Cardiac muscle cell (in vitro differentiated cells and primary cell): ENCODE data around the gene TMEM42. TPM values are rescaled to one million over a fixed set of nuclear protein-coding genes. Genes with fewer than 3 reads are reported as not detected.

Experiments used
- DNase-seq, 2 donors: peaks; one replicate each; pipeline versions ENCODE4 v3.0.0 to v3.0.0-alpha.2; 2010 to 2017; ENCODE audit warnings: low read depth in 1 of 2, low spot score in 1 of 2
- H3K27ac ChIP-seq: fragments of 200-600 bp; sonication (generic); 2 replicates; pipeline ENCODE4 v1.5.1; 2016
- H3K27me3 ChIP-seq: fragments of 200-600 bp; sonication (generic); 2 replicates; pipeline ENCODE4 v1.6.0; 2016; ENCODE audit warnings: control low read depth
- H3K36me3 ChIP-seq: fragments of 200-600 bp; sonication (generic); 2 replicates; pipeline ENCODE4 v1.5.1; 2016; ENCODE audit warnings: control low read depth
- H3K4me1 ChIP-seq: fragments of 200-600 bp; sonication (generic); 2 replicates; pipeline ENCODE4 v1.8.1; 2017; ENCODE audit warnings: low read depth, mild to moderate bottlenecking, mixed run types
- H3K4me3 ChIP-seq: fragments of 200-600 bp; sonication (generic); 2 replicates; pipeline ENCODE4 v1.5.1; 2016; ENCODE audit warnings: mild to moderate bottlenecking
- H3K9me3 ChIP-seq: fragments of 200-600 bp; sonication (generic); 2 replicates; pipeline ENCODE4 v1.5.1; 2017; ENCODE audit warnings: low read depth, mild to moderate bottlenecking, control low read depth
- polyA plus RNA-seq: library from polyadenylated mRNA; unstranded; fragments of >200 nt; fragmentation: Nextera tagmentation; extraction: Ambion mirVana; gene quantifications from 2 replicates; pipeline ENCODE4 v1.2.1, GENCODE V29; 2016
- total RNA-seq: library from RNA; depleted of rRNA; stranded (reverse); fragments of >200 nt; gene quantifications from 2 replicates; pipeline ENCODE4 v1.2.3, GENCODE V29; 2016
- TF ChIP-seq, protein P1 (sequence below): IDR thresholded peaks from 2 replicates; pipeline ENCODE4 v1.5.1; 2012; ENCODE audit warnings: low read depth, mild to moderate bottlenecking, low read length

TMEM42 gene
- total and polyA plus RNA-seq, 2 experiments from 2014 or later = 27.3 to 39.6 TPM

DNA sequence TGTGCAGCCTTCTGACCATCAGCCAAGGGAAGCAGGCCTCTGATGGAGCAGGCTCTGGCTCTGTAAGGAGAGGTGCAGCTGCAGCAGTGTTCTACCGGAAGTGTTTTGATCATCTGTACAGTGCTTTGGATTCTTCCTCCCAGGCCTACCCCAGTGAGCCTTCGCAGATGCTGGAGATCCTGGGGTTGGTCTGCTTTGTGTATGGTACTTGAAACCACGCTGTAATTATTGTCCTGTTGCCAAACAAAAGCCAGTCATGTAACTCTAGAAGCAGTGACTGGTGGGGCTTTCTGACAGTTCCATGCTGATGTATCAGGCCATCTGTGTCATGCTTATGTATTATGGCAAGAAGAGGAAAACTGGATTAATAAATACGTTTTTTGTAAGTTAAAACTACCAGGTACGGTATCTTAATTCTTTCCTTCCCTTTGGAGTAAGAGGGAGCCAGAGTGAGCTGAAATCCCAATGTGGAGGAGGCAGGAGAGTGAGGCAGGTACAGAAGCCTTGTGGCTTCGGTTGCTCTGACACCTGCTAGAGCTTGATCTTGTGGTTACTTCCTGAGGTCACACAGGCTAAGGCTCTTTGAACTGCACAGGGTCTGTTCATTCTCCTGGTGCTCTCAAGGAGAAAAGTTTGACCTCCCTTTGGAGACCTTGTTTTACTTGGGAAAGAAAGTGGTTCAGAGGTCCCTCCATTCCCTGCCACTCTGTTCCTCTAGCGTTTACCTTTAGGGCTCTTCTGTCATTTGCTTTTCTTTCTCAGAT is 3.7 kb downstream of the TMEM42 start:
- Histone ChIP-seq H3K4me3 (no peak overlapping the region), H3K9me3 (no peaks in the 10 kb centered on the region), H3K4me1 (no peaks in the 10 kb centered on the region), H3K36me3 (no peaks in the 10 kb centered on the region), H3K27ac (no peak overlapping the region), H3K27me3 (no peaks in the 10 kb centered on the region)
- TF ChIP-seq, protein P1, sequence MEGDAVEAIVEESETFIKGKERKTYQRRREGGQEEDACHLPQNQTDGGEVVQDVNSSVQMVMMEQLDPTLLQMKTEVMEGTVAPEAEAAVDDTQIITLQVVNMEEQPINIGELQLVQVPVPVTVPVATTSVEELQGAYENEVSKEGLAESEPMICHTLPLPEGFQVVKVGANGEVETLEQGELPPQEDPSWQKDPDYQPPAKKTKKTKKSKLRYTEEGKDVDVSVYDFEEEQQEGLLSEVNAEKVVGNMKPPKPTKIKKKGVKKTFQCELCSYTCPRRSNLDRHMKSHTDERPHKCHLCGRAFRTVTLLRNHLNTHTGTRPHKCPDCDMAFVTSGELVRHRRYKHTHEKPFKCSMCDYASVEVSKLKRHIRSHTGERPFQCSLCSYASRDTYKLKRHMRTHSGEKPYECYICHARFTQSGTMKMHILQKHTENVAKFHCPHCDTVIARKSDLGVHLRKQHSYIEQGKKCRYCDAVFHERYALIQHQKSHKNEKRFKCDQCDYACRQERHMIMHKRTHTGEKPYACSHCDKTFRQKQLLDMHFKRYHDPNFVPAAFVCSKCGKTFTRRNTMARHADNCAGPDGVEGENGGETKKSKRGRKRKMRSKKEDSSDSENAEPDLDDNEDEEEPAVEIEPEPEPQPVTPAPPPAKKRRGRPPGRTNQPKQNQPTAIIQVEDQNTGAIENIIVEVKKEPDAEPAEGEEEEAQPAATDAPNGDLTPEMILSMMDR = no peak
- DNase-seq = no peak

DNA sequence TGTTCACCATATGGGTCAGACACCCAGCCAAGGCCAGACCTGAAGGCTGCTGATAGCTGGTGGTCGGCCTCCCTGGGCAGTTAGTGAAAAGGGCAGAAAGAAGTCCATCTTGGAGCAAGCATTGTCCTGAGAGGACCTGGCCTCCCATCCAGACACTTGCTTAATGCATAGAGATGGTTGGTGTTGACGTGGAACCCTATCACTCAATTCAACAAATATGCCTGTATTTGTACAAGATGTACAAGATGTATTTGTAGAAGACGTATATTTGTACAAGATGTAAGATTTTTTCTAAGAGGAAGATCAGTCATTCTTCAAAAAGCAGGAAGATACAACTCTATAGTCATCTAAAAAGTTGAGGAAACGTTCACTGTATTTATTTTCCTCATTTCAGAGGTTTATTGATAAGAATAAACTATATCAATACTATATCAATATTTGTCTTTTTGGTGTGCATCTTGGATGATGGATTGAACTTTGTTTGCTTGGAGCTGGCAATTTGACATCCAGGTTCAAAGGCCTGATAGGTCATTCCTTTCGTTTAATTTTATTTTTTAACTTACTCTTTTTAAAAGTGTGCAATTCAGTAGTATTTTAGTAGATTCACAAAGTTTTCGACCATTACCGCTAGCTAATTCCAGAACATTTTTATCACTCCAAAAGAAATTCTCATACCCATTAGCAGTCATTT is 5.9 kb downstream of the TMEM42 start:
- Histone ChIP-seq H3K27ac (no peak overlapping the region), H3K4me1 (no peaks in the 10 kb centered on the region), H3K9me3 (no peaks in the 10 kb centered on the region), H3K36me3 (no peaks in the 10 kb centered on the region), H3K27me3 (no peaks in the 10 kb centered on the region), H3K4me3 (no peak overlapping the region)
- TF ChIP-seq, protein P1 = no peak
- no peak for DNase-seq

DNA sequence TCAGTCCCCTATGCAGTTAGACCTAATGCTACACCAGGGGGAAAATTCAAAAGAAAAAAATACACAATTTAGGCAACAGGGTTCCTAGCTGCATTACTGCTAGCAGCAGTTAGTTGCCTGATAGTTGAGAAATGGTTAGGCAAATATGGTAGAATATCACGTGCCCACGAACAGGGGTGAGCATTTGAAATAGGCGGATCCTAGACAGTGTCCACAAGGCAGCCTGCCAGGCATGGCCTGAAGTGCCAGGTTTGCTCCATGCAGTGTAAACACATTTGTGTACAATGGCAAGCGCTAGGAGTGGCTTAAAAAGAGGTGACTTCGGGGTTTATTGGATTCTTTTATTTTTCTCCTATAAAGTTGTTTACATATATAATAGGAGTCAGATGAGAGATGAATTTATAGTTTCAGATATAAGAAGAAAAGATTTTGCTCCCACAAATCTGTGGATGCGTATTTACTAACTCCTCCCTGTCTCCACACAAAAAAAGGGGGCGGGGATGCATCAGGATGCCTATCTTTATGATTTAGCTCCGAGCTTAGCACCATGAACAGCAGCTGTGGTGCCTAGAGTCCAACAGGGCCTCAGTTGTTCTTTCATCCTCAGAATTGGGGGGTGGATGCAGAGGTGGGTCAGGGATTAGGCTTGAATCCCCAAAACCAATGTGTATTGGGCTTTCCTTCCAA is 8.8 kb downstream of the TMEM42 start:
- Histone ChIP-seq H3K9me3 (no peaks in the 10 kb centered on the region), H3K27ac (no peak overlapping the region), H3K4me1 (no peaks in the 10 kb centered on the region), H3K4me3 (no peak overlapping the region), H3K36me3 (no peaks in the 10 kb centered on the region), H3K27me3 (no peaks in the 10 kb centered on the region)
- no peak for DNase-seq
- TF ChIP-seq, protein P1 = no peak

DNA sequence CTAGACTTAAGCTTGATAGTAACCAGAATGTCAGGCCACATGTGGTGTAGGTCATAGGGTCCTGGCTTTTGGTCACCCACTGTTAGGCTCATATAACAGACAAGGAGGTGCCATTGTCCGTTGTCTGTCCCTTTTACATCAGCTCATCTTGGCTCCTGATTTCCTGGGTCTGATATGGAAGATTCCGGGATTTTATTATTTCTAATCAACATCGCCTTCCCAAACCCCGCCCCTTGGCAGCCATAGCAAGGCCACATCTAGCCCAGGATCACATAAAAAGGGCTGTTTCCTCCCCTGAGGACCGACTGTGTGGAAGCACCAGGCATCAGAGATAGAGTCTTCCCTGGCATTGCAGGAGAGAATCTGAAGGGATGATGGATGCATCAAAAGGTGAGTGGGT is 12.6 kb downstream of the TMEM42 start, which contains the start of gene TGM4:
TSS of gene TGM4 (plus strand) at position 301 of the 400 bp plus-strand sequence. CDS start at position 372, 71 bp downstream.
- DNase-seq = no peak
- no peak within 1 kb of the TSS for H3K27ac ChIP-seq
- no peak within 1 kb of the TSS for H3K4me3 ChIP-seq
- H3K36me3 ChIP-seq = no peaks in the 10 kb centered on the region
- TF ChIP-seq, protein P1 = no peak
- no peaks in the 10 kb centered on the region for H3K9me3 ChIP-seq
- H3K4me1 ChIP-seq = no peaks in the 10 kb centered on the region
- H3K27me3 ChIP-seq = no peaks in the 10 kb centered on the region

DNA sequence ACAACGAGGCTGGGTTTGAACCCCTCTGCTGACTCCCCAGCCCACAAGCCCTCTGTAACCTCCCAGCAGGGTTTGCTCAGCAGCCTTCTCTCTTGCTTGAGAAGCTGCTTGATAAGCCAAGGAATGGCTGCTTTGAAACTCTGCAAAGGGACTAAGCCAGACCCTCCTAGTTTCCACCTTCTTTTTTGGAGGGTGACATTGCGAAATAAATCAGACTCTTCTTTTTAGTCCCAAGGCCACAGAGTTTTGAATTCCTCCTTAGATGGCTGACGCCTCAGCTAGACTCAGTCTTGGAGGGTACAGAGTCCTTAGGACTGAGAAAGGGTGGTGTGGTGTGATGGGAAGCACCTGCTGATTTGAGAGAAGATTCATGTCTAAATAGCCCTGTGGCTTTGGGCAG is 13.9 kb downstream of the TMEM42 start:
- TF ChIP-seq, protein P1 = no peak
- Histone ChIP-seq H3K27me3 (no peaks in the 10 kb centered on the region), H3K4me3 (no peak overlapping the region), H3K36me3 (no peaks in the 10 kb centered on the region), H3K9me3 (no peaks in the 10 kb centered on the region), H3K4me1 (no peaks in the 10 kb centered on the region), H3K27ac (no peak overlapping the region)
- DNase-seq = no peak
